Measurements from ENCODE around the gene FTH1. TPM values are rescaled to one million over a fixed set of nuclear protein-coding genes. Genes with fewer than 3 reads are reported as not detected.

Gene FTH1
- total RNA-seq, 1 experiment from 2014 or later: 1,565 TPM

DNA sequence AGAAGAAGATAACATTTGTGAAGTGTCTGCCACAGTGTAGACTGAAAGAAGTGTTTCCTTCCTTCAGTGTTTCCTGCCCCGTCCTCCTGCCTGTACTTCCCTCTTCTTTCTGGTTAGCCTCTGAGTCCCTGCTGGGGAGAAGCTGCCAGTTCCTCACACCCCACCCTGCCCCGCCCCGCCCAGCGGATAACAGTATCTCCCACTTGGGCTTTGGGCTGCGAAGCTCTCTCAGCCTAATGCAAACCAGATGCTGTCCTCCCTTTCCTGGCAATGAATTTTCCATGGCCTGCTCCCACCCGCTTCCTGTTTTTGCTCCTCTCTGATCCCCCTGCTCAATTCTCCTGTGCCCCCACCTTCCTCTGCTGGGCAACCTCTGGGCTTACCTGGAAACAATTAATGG lies 44.9 kb downstream of the FTH1 start:
- POLR2A ChIA-PET: interaction anchor here (0.6 to 2.2 kb wide), 5 partner anchors 17 to 130 kb away, joined by 3 to 19 read pairs (median 3); partner anchors contain the start of genes FEN1 and TMEM258
- H3K36me3 ChIP-seq (ENCODE audit: control insufficient read depth, insufficient read depth, low read length): no peaks in the 10 kb centered on the region
- H3K9me3 ChIP-seq: no peaks in the 10 kb centered on the region
- BruUV-seq (replicated peaks): no TSS peak
- DNase-seq: no peak
- H3K27me3 Mint-ChIP-seq (ENCODE audit: insufficient read depth, unreplicated experiment): no peaks in the 10 kb centered on the region
- peaks cover 58% of the 10 kb centered on the region for H3K4me1 Mint-ChIP-seq (ENCODE audit: low read depth, unreplicated experiment)
- no peak overlapping the region for H3K4me3 Mint-ChIP-seq (ENCODE audit: unreplicated experiment)
- no peaks in the 10 kb centered on the region for H3K27me3 ChIP-seq (replicated peaks; ENCODE audit: control insufficient read depth, insufficient read depth, low read length)
- intact Hi-C loops (cut with micrococcal nuclease; ENCODE audit: unreplicated experiment): no loop called here
- H3K4me1 ChIP-seq: peaks cover 56% of the 10 kb centered on the region
- H3K4me3 ChIP-seq (ENCODE audit: low read depth, low read length): no peak overlapping the region
- TF ChIP-seq CTCF (IDR thresholded peaks at IDR 0.05; ENCODE audit: insufficient read depth in 1 of 2, low read depth in 1 of 2, low read length in 1 of 2, severe bottlenecking in 1 of 2, unreplicated experiment in 1 of 2): no peak
- no peaks in the 10 kb centered on the region for H3K9me3 Mint-ChIP-seq (ENCODE audit: unreplicated experiment)
- peaks cover 11% of the 10 kb centered on the region for H3K36me3 Mint-ChIP-seq (ENCODE audit: insufficient read depth, unreplicated experiment)
- CTCF ChIA-PET: interaction anchor here (1.3 to 2.9 kb wide), 4 partner anchors 25 to 159 kb away, joined by 4 to 50 read pairs (median 26); no protein-coding TSS in a partner anchor
- H3K27ac Mint-ChIP-seq (ENCODE audit: unreplicated experiment): peak overlapping the region; percentile 98

GRCh38 chr11:61921446-61921845 lies 46.0 kb downstream of the FTH1 start:
- no peak for TF ChIP-seq CTCF (IDR thresholded peaks at IDR 0.05; ENCODE audit: insufficient read depth in 1 of 2, low read depth in 1 of 2, low read length in 1 of 2, severe bottlenecking in 1 of 2, unreplicated experiment in 1 of 2)
- Histone ChIP-seq H3K27me3 (replicated peaks; ENCODE audit: control insufficient read depth, insufficient read depth, low read length) (no peaks in the 10 kb centered on the region), H3K36me3 (ENCODE audit: control insufficient read depth, insufficient read depth, low read length) (no peaks in the 10 kb centered on the region), H3K4me3 (ENCODE audit: low read depth, low read length) (no peak overlapping the region), H3K4me1 (peaks cover 56% of the 10 kb centered on the region), H3K9me3 (no peaks in the 10 kb centered on the region)
- Mint-ChIP-seq H3K27me3 (ENCODE audit: insufficient read depth, unreplicated experiment) (no peaks in the 10 kb centered on the region), H3K27ac (ENCODE audit: unreplicated experiment) (peak overlapping the region; percentile 15), H3K4me3 (ENCODE audit: unreplicated experiment) (no peak overlapping the region), H3K9me3 (ENCODE audit: unreplicated experiment) (no peaks in the 10 kb centered on the region), H3K4me1 (ENCODE audit: low read depth, unreplicated experiment) (peaks cover 59% of the 10 kb centered on the region), H3K36me3 (ENCODE audit: insufficient read depth, unreplicated experiment) (peaks cover 11% of the 10 kb centered on the region)
- ChIA-PET CTCF (interaction anchor here (0.7 kb wide), 1 partner anchor 26 kb away, joined by 3 read pairs; no protein-coding TSS in a partner anchor), POLR2A (no interaction called here)
- no TSS peak for BruUV-seq (replicated peaks)
- DNase-seq: no peak
- intact Hi-C loops (cut with micrococcal nuclease; ENCODE audit: unreplicated experiment): no loop called here

- H3K9me3 ChIP-seq: no peaks in the 10 kb centered on the region
- intact Hi-C loops (cut with micrococcal nuclease; ENCODE audit: unreplicated experiment): loop anchor here (10.0 kb wide), 1 partner anchor 885 kb away; no protein-coding TSS in a partner anchor
- H3K4me1 Mint-ChIP-seq (ENCODE audit: low read depth, unreplicated experiment): peaks cover 51% of the 10 kb centered on the region
- H3K4me3 Mint-ChIP-seq (ENCODE audit: unreplicated experiment): peak overlapping the region; percentile 44
- BruUV-seq (replicated peaks): no TSS peak
- POLR2A ChIA-PET: no interaction called here
- H3K9me3 Mint-ChIP-seq (ENCODE audit: unreplicated experiment): no peaks in the 10 kb centered on the region
- H3K27ac Mint-ChIP-seq (ENCODE audit: unreplicated experiment): no peak overlapping the region
- no peaks in the 10 kb centered on the region for H3K27me3 Mint-ChIP-seq (ENCODE audit: insufficient read depth, unreplicated experiment)
- no peak overlapping the region for H3K4me3 ChIP-seq (ENCODE audit: low read depth, low read length)
- peaks cover 11% of the 10 kb centered on the region for H3K36me3 Mint-ChIP-seq (ENCODE audit: insufficient read depth, unreplicated experiment)
- H3K27me3 ChIP-seq (replicated peaks; ENCODE audit: control insufficient read depth, insufficient read depth, low read length): no peaks in the 10 kb centered on the region
- CTCF ChIA-PET: interaction anchor here (0.5 kb wide), 1 partner anchor 9 kb away, joined by 5 read pairs; no protein-coding TSS in a partner anchor
- H3K4me1 ChIP-seq: peaks cover 49% of the 10 kb centered on the region
- no peak for TF ChIP-seq CTCF (IDR thresholded peaks at IDR 0.05; ENCODE audit: insufficient read depth in 1 of 2, low read depth in 1 of 2, low read length in 1 of 2, severe bottlenecking in 1 of 2, unreplicated experiment in 1 of 2)
- DNase-seq: peak; percentile 52 to 68
- H3K36me3 ChIP-seq (ENCODE audit: control insufficient read depth, insufficient read depth, low read length): no peaks in the 10 kb centered on the region
Observed at GRCh38 chr11:61919705-61920631, 47.5 kb downstream of the FTH1 start.
